Measurements from ENCODE around the gene UCMA.

DNA sequence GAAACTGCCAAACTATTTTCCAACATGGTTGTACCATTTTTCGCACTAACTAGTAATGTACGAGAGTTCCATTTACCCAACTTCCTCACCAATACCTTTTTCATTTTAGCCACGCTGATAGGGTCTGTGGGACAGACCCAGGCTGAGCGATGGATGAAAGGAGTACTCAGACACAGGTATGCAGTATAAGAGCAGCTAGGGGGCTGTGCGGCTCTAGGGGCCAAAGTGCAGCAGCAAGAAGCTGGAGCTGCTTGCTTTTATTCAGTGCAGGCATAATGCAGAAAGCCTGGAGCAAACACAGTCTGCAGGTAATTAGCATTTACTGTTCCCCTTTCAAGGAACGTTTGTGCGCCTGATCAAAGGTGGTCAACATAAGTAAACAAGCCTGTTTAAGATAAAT is 21.0 kb downstream of the UCMA start:
- TF ChIP-seq POLR2AphosphoS5 (IDR thresholded peaks at IDR 0.05; ENCODE audit: low read depth, low read length) (no peak), TAF1 (IDR thresholded peaks at IDR 0.05; ENCODE audit: low read depth, low read length) (no peak), POLR2A (IDR thresholded peaks at IDR 0.05; ENCODE audit: low read depth, low read length) (no peak)

Measured in GM12891 (cell line).